Inferior parietal cortex (tissue), 1 donor: Measurements from ENCODE around the gene AUH.
A peak's percentile ranks its signal among the peaks of the same experiment; 100 is the strongest.
"Not testable (repeated sequence)": the region's sequence is repeated elsewhere in the genome, so short reads cannot be mapped to it uniquely, and the experiment has no call there.

Experiments used
- DNase-seq: peaks from one replicate; pipeline ENCODE4 v3.0.0-alpha.2; 2016; ENCODE audit errors: extremely low spot score

The AUH gene

DNA sequence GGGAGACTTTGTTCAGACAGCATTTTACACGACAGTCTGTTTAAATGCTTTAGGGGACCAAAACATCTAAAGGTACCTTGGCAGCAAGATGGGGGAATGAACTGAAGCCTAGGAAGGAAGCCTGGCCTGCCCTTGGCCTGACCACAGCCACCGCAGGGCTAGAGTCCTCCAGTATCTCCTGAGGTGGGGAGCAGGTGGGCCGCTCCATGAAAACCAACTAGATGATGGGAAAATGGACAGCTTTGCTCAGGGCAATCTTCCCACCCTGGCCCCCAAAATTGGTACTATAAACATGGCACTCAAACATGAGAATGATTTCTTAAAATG lies 153.3 kb downstream of the AUH start:
- DNase-seq, result no peak

GRCh38 chr9:91207729-91208418 lies 153.8 kb downstream of the AUH start:
- DNase-seq, result peak; percentile 43

GRCh38 chr9:91207397-91207728 lies 154.4 kb downstream of the AUH start:
- no peak for DNase-seq

DNA sequence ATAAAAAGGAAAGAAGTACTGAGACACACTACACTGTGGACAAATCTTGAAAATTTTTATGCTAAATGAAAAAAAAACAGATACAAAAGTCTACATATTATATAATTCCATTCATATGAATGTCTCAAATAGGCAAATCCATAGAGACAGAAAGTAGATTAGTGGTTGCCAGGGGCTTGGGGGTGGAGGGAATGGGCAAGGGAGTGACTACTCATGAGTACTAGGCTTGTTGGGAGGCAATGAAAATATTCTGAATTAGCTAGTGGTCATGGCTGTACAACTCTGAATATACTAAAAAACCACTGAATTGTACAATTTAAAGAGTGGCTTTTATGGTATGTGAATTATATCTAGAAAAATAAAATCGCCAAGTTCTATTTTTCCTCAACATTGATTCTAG lies 154.9 kb downstream of the AUH start:
- DNase-seq, result no peak

GRCh38 chr9:91202736-91203283 lies 158.9 kb downstream of the AUH start:
- no peak for DNase-seq

DNA sequence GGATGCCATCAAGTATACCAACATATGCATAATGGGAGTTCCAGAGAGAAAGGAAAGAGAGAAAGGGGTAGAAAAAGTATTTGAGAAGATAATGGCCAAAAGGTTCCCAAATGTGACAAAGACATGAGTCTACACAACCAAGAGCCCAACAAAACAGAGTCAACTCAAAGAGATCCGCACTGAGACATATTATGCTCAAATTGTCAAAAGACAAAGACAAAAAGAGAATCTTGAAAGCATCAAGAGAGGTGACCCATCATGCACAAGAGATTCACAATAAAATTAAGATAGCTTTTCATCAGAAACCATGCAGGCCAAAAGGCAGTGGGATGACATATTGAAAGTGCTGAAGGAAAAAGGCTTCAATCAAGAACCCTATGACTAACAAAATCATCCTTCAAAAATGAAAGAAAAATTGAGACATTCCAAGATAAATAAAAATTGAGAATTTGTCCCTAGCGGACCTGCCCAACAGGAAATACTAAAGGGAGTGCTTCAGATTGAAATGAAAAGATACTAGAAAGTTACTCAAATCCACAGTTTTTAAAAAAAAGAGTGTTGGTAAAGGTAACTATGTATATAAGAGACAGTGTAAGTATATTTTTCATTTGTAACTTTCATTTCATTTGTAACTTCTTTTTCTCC lies 160.9 kb downstream of the AUH start:
- DNase-seq, result no peak

DNA sequence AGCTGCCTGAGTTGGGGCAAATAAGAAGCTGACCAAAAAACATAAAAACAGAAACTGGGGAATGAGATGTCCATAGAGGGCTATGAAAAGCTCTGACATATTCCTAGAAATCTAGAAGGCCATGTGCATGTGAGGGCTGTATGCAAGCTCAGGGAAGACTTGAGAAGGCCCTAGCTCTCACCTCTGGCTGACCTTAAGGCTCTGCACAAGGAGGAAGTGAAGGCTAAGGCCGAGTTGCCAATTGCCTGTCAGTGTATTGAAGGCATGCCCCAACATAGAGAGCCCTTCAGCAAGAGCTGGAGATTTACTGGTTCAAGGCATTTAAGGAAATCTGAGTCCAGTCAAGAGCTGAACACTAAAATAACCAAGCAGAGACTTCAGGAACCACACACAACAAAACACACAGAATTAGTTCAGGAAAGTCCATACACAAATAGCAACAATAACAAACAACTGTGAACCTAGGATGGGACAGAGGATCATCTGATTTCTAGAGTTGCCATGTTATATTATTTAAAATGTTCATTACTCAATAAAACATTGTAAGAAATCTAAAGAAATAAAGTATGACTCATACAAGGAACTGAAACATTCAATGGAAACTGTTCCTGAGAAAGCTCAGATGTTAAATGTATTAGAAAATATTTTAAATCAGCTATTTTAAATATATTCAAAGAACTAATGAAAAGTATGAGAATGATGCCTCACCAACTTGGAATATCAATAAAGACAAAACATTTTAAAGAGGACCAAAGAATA lies 161.8 kb downstream of the AUH start:
- DNase-seq, result no peak

GRCh38 chr9:91198881-91199280 lies 162.8 kb downstream of the AUH start:
- not testable (repeated sequence) for DNase-seq

- DNase-seq, result no peak
Measured at GRCh38 chr9:91198405-91198804, 163.3 kb downstream of the AUH start.

DNA sequence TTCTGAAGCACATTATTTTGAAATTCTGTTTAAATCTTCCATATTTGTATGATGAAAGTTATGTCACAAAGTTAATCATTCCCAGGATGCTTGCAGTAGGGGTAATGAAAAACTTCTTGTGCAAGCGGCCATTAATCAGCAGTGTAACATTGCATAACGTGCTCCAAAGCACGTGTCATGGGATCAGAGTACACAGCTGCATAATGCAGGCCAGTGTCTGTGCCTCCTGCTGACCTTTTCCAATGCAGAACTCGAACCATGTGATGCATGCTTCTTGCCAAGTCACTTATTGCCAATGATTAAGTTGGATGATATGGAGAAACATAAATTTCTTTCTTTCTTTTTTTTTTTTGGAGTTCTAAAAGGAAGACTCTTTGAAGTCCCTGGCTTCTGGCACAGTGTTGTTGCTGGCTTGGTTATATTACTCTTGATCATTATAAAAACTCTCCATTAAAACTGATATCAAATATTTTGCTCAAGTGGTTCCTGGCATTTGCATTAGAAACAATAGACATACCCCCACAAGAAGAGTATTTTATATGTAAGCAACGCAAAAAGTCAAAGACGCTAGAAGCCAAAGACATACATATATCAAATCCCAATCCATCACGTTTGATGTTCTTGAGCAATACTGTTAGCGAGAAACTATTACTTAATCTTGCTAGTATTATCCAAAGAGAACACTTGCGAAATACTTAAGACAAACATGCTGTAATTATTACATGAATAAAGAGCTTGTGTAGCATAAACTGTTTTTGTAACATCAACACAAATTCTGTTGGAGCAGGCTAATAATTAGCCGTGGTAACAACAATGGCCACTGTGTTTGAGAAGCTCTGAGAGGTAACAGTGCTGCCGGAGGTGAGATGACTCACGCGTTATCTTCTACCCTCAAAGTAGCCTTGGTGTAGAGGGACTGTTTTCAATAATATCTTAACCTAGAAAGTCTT lies 164.2 kb downstream of the AUH start:
- DNase-seq, result peak; percentile 72

- DNase-seq, result no peak
Measured at GRCh38 chr9:91196103-91196950, 165.4 kb downstream of the AUH start.

DNA sequence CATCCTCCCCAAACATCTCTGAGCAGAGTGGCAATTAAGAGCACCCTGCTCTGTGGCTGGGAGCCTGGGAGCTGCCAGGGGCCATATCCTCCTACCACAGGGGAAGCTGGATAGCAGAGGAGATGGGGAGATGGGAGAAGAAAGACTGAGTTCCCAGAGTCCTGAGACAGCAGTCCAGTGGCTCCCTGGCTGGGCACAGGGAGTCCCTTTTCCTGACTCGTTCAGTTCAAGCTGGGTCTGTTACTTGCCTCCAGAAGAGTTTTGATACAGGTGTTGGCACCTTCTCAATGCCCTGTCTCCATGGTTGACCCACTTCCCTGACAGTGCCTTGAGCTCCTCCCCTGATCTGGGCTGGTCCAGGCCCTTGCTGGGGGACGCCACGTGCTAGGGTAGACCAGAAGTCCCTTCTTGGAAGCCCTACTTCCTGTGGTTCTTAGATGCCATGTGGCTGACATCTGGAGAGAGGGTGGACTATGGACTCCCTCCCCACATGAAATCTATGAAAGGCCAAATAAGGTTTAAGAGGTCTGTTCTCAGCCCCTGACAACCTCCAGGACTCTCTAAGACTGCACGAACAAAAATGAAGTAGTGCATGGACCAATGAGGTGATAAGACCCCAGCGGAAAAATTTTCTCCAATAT lies 166.2 kb downstream of the AUH start:
- DNase-seq, result no peak

DNA sequence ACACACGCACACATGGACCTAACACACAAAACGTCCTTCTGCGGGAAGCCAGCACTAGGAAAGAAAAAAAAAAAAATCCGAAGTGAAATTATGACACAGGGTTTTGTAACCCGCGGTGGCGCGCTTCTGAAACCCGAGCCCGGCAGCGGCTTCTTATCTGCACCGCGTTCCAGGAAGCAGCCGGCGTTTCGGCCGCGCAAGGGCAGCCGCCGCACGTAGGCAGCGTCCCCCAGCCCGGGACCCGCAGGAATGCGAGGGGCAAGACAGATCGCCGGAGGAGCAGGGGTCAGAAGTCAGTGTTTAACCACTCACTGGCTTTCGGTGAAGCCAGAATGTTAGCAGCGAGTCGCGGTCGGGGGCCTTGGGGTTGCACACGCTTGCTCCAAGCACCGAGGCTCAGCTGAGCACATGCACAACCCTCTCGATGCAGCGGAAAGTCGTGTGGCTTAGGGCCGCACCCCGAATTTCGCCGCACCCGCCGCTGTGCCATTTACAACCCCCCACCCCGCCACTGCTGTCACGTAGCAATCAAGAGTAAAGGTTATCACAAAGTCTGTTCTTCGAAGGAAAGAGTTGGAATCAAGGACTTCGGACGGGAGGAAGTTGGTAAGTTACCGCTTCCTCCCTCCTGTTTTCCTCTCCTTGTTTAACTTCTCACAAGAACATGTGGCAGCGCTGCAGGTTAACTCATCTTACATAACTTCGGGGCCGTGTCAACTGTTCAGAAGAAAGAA lies 167.9 kb downstream of the AUH start:
- peak; percentile 71 for DNase-seq

DNA sequence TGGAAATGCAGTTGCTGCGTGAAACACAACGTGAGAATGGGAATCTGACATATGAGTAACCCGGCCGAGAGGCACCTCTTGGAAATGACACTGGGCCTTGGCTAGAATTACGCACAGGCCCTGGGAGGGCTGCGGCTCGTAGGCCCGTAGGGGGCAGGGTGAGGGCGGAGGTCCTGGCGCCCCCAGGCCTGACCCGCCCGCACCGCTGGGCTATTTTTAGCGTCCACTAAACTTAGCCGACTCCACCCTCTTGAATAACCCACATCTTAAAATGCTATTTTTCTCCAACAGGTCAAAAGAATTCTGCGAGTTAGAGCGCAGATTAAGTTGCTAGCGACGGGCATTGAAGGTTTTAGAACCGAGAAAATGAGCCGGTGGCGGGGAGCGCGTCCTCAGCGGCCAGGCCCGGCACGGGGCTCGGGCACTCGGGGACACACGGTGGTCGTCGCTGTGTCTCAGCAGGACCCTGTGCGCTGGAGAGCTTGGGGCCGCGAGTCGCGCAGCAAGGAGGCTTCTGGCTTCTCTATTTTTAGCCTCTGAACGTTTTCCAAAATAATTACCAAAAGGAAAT lies 168.5 kb downstream of the AUH start:
- DNase-seq, result peak; percentile 61

- peak; percentile 42 for DNase-seq
Measured at GRCh38 chr9:91192381-91193086, 169.2 kb downstream of the AUH start.

- no peak for DNase-seq
Measured at GRCh38 chr9:91191411-91192380, 170.0 kb downstream of the AUH start.

DNA sequence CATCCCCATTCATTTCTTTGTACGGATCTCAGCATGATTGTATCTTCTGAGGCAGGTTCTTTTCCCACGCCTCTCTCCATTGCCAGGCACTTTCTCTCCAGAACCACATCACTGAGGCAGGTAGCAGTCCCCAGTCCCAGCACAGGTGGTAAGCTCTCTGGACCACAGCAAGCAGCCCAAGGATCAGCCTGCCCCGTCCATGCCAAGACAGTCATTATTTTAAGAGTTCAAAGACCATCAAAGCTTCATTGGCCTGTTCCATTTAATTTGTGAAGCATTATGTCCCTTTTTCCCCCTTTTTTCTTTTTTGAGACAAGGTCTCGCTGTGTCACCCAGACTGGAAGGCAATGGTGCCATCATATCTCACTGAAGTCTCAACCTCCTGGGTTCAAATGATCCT lies 171.7 kb downstream of the AUH start:
- DNase-seq, result no peak
